GM12872 (cell line): Measurements from ENCODE around the gene TLR5.

Source experiments
- TF ChIP-seq, protein P1 (sequence below): IDR thresholded peaks from 3 replicates; pipeline ENCODE4 v1.5.1; 2011; ENCODE audit warnings: low read depth, mild to moderate bottlenecking, low read length, moderate library complexity; ENCODE audit not compliant: insufficient read depth

The TLR5 gene

GRCh38 chr1:223146745-223147144 lies 3.7 kb upstream of the TLR5 start:
- TF ChIP-seq, protein P1, sequence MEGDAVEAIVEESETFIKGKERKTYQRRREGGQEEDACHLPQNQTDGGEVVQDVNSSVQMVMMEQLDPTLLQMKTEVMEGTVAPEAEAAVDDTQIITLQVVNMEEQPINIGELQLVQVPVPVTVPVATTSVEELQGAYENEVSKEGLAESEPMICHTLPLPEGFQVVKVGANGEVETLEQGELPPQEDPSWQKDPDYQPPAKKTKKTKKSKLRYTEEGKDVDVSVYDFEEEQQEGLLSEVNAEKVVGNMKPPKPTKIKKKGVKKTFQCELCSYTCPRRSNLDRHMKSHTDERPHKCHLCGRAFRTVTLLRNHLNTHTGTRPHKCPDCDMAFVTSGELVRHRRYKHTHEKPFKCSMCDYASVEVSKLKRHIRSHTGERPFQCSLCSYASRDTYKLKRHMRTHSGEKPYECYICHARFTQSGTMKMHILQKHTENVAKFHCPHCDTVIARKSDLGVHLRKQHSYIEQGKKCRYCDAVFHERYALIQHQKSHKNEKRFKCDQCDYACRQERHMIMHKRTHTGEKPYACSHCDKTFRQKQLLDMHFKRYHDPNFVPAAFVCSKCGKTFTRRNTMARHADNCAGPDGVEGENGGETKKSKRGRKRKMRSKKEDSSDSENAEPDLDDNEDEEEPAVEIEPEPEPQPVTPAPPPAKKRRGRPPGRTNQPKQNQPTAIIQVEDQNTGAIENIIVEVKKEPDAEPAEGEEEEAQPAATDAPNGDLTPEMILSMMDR = no peak

DNA sequence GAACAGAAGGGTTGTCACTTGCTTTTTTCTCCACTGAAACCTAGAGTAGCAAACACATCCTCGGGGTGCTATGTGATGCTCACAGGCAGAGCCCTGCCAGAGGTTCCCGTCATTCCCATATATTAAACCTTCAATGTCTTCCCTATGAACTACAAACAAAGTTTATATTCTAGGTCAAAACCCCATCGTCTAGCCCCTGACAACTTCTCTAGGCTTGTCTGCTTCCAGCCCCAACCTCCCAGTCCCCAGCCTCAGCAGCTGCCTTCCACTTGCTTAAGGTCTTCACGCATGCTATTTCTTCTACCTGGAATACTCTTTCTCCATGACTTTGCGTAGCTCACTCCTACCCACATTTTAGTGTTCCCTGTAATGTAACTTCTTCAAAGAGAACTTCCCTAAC lies 1.9 kb upstream of the TLR5 start:
- TF ChIP-seq, protein P1 = no peak

- TF ChIP-seq, protein P1 = no peak
These were observed 1.4 kb upstream of the TLR5 start for GRCh38 chr1:223144431-223144830.

- TF ChIP-seq, protein P1 = no peak
These were observed 645 bp upstream of the TLR5 start for GRCh38 chr1:223143537-223144248.

GRCh38 chr1:223142269-223142668 lies 779 bp downstream of the TLR5 start:
- TF ChIP-seq, protein P1 = no peak

GRCh38 chr1:223140611-223141405 lies 2.2 kb downstream of the TLR5 start:
- TF ChIP-seq, protein P1 = no peak

DNA sequence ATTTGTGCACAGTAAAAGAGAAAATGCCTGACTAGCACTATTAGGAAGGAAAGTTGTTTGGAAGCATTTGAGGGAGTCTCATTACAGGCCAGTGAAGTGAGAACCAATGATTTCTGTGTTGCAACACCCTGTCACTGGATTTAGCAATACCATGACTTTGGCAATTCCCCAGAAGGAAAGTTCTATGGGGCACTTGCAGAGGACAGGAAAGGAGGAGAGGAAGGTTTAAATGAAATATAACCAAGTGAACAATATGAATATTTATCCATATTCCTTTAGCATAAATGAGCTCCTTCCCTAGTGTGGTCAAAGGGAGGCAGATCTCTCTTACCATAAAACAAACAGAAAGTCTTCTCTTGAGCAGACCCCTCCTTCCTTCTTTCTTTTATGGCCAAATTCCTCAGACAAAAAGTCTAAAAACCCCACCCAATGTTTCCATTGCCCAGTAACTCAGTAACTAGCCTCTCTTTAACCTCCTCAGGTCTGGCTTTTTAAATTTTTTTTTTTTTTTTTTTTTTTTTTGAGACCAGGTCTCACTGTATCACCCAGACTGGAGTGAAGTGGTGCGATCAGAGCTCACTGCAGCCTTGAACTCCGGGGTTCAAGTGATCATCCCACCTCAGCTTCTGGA lies 5.5 kb downstream of the TLR5 start:
- TF ChIP-seq, protein P1 = no peak
